Epithelial cell of esophagus (primary cell): Measurements from ENCODE around the gene CHIC1.
"Not testable (repeated sequence)": the region's sequence is repeated elsewhere in the genome, so short reads cannot be mapped to it uniquely, and the experiment has no call there.

ENCODE experiments used
- DNase-seq: peaks from one replicate; pipeline ENCODE4 v3.0.0; 2010; ENCODE audit warnings: low read depth
- H3K4me3 ChIP-seq: 2 replicates; pipeline ENCODE4 v1.5.1; 2011; ENCODE audit warnings: mild to moderate bottlenecking, low read length, control low read depth
- TF ChIP-seq, protein P1 (sequence below): IDR thresholded peaks from 2 replicates; pipeline ENCODE4 v1.5.1; 2011; ENCODE audit warnings: low read depth, mild to moderate bottlenecking, low read length, control low read depth, inconsistent platforms; ENCODE audit not compliant: insufficient read depth; ENCODE audit errors: missing control alignments

Gene CHIC1

GRCh38 chrX:73668779-73669178 lies 105.8 kb downstream of the CHIC1 start:
- no peak overlapping the region for H3K4me3 ChIP-seq
- TF ChIP-seq, protein P1, sequence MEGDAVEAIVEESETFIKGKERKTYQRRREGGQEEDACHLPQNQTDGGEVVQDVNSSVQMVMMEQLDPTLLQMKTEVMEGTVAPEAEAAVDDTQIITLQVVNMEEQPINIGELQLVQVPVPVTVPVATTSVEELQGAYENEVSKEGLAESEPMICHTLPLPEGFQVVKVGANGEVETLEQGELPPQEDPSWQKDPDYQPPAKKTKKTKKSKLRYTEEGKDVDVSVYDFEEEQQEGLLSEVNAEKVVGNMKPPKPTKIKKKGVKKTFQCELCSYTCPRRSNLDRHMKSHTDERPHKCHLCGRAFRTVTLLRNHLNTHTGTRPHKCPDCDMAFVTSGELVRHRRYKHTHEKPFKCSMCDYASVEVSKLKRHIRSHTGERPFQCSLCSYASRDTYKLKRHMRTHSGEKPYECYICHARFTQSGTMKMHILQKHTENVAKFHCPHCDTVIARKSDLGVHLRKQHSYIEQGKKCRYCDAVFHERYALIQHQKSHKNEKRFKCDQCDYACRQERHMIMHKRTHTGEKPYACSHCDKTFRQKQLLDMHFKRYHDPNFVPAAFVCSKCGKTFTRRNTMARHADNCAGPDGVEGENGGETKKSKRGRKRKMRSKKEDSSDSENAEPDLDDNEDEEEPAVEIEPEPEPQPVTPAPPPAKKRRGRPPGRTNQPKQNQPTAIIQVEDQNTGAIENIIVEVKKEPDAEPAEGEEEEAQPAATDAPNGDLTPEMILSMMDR, result no peak
- no peak for DNase-seq

- no peak for DNase-seq
- no peak overlapping the region for H3K4me3 ChIP-seq
- TF ChIP-seq, protein P1, result no peak
Measured at GRCh38 chrX:73681408-73681807, 118.4 kb downstream of the CHIC1 start.

DNA sequence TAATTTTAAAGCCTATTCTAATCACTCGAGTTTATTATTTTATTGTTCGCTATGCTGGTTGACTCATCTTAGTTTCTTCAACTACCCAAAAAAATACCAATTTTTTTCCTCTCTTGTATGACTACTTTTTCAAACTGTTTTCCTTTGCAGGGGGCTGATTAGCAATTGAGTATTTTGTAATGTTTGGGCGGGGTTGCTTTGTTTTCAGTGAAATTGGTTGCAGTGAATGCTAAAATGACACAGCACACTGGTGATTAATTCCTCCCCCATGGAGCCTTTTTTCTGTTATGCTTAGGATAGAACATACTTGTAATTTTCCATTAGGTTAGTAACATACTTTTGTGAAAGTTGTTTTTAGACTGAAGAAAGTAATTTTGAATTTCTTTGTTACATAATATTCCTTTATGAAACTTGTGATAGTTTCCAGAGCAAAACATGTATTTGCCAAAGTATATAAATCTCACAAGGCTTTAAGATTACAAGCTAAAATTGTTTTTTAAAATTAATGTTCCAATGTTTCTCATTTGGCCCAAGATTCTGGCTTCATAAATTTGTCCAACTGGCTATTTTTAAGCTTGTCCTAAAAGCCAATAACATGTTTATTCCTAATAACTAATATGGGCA lies 120.4 kb downstream of the CHIC1 start:
- TF ChIP-seq, protein P1, result no peak
- H3K4me3 ChIP-seq, result no peak overlapping the region
- DNase-seq, result peak; percentile 6

DNA sequence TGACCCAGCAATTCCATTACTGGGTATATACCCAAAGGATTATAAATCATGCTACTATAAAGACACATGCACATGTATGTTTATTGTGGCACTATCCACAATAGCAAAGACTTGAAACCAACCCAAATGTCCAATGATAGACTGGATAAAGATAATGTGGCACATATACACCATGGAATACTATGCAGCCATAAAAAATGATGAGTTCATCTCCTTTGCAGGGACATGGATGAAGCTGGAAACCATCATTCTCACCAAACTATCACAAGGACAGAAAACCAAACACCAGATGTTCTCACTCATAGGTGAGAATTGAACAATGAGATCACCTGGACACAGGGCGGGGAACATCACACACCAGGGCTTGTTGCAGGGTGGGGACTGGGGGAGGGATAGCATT lies 144.0 kb downstream of the CHIC1 start:
- not testable (repeated sequence) for H3K4me3 ChIP-seq

GRCh38 chrX:73728602-73729001 lies 165.6 kb downstream of the CHIC1 start:
- TF ChIP-seq, protein P1, result no peak
- no peak overlapping the region for H3K4me3 ChIP-seq

More for the DNA sequence above, 144.0 kb downstream of the CHIC1 start:
- not testable (repeated sequence) for DNase-seq

More at GRCh38 chrX:73728602-73729001, 165.6 kb downstream of the CHIC1 start:
- no peak for DNase-seq
